Measurements from ENCODE around the gene C1GALT1.
"Not testable (repeated sequence)": the region's sequence is repeated elsewhere in the genome, so short reads cannot be mapped to it uniquely, and the experiment has no call there.

The C1GALT1 gene

DNA sequence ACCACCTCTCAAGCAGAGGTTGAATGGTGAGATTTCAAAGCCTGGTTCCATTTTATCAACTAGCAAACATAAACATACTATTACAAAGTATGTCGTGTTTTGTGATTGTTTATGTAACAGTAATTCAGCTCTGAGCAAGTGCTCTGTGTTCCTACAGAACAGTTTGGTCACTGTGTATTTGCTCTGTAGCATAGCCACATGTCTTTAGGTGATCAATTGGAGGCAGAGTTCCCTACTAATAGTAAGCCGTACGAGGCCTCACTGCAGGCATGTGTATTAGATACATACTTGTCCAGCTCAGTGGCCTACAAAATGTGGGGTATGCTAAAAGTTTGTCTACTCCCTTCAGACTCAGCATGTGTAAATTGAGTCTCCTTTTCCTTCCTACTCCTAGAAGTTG is 53.0 kb downstream of the C1GALT1 start:
- H3K4me3 ChIP-seq (ENCODE audit: control insufficient read depth, low read depth, low read length) = no peak overlapping the region
- DNase-seq (ENCODE audit: low read depth) = no peak
- TF ChIP-seq, protein P1, sequence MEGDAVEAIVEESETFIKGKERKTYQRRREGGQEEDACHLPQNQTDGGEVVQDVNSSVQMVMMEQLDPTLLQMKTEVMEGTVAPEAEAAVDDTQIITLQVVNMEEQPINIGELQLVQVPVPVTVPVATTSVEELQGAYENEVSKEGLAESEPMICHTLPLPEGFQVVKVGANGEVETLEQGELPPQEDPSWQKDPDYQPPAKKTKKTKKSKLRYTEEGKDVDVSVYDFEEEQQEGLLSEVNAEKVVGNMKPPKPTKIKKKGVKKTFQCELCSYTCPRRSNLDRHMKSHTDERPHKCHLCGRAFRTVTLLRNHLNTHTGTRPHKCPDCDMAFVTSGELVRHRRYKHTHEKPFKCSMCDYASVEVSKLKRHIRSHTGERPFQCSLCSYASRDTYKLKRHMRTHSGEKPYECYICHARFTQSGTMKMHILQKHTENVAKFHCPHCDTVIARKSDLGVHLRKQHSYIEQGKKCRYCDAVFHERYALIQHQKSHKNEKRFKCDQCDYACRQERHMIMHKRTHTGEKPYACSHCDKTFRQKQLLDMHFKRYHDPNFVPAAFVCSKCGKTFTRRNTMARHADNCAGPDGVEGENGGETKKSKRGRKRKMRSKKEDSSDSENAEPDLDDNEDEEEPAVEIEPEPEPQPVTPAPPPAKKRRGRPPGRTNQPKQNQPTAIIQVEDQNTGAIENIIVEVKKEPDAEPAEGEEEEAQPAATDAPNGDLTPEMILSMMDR (conservative IDR thresholded peaks at IDR 0.05; ENCODE audit: control insufficient read depth, insufficient read depth, low read depth, low read length) = no peak

- TF ChIP-seq, protein P1 (conservative IDR thresholded peaks at IDR 0.05; ENCODE audit: control insufficient read depth, insufficient read depth, low read depth, low read length) = no peak
- no peak for DNase-seq (ENCODE audit: low read depth)
- no peak overlapping the region for H3K4me3 ChIP-seq (ENCODE audit: control insufficient read depth, low read depth, low read length)
These were observed 53.7 kb downstream of the C1GALT1 start for GRCh38 chr7:7236041-7236440.

- H3K4me3 ChIP-seq (ENCODE audit: control insufficient read depth, low read depth, low read length) = no peak overlapping the region
- TF ChIP-seq, protein P1 (conservative IDR thresholded peaks at IDR 0.05; ENCODE audit: control insufficient read depth, insufficient read depth, low read depth, low read length) = no peak
- DNase-seq (ENCODE audit: low read depth) = no peak
These were observed 55.0 kb downstream of the C1GALT1 start for GRCh38 chr7:7237201-7237977.

DNA sequence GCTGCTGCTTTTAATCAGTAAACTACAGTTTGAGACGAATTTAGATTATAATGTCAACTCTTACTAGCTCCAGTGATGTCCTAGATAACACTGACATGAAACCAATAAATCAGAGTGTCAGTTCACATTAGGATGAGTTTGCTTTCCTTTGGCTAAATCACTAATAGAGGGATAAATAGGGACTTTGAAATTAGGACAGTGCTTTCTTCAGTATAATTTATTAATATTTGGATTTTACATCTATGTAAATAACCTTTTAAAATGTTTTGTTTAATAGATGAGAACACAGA is 55.6 kb downstream of the C1GALT1 start:
- TF ChIP-seq, protein P1 (conservative IDR thresholded peaks at IDR 0.05; ENCODE audit: control insufficient read depth, insufficient read depth, low read depth, low read length) = no peak
- H3K4me3 ChIP-seq (ENCODE audit: control insufficient read depth, low read depth, low read length) = no peak overlapping the region

DNA sequence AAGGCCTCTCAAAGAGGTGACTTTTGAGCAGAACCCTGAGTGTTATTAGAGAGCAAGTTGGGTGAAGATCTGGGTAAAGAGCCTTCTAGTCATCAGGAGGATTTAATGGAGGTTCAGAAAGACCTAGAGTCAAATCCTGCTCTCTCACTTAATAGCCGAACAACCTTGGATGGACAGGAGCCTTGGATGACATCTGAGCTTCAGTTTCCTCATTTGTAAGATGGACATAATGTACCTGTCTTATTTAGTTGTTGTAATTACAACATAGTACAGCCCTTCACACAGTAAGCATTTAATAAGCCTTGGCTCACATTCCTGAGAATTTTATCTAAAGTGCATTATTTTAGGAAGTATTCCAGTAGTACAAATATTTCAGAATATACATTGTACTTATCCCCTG is 57.0 kb downstream of the C1GALT1 start:
- TF ChIP-seq, protein P1 (conservative IDR thresholded peaks at IDR 0.05; ENCODE audit: control insufficient read depth, insufficient read depth, low read depth, low read length) = no peak

More for the DNA sequence above, 55.6 kb downstream of the C1GALT1 start:
- no peak for DNase-seq (ENCODE audit: low read depth)

DNA sequence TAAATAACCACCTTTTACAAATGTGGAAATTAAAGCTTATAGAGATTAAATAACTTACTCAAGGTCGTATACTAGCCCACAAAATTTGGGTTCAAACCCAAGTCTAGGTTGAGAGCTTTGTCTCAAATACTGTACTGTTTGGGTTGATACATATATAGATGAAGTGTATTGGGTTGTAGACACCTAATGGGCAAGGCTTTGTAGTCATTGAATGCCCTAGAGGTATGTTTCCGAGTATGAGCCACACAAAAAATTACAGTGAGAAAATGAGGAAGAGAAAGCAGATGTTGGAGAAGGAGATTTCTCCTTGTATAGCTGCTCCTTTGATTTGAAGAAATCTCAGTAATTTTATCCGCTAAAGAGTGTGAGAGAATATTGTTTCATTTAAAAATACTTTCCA is 60.6 kb downstream of the C1GALT1 start:
- no peak for DNase-seq (ENCODE audit: low read depth)
- H3K4me3 ChIP-seq (ENCODE audit: control insufficient read depth, low read depth, low read length) = no peak overlapping the region
- TF ChIP-seq, protein P1 (conservative IDR thresholded peaks at IDR 0.05; ENCODE audit: control insufficient read depth, insufficient read depth, low read depth, low read length) = no peak

More for the DNA sequence above, 57.0 kb downstream of the C1GALT1 start:
- no peak overlapping the region for H3K4me3 ChIP-seq (ENCODE audit: control insufficient read depth, low read depth, low read length)
- no peak for DNase-seq (ENCODE audit: low read depth)

DNA sequence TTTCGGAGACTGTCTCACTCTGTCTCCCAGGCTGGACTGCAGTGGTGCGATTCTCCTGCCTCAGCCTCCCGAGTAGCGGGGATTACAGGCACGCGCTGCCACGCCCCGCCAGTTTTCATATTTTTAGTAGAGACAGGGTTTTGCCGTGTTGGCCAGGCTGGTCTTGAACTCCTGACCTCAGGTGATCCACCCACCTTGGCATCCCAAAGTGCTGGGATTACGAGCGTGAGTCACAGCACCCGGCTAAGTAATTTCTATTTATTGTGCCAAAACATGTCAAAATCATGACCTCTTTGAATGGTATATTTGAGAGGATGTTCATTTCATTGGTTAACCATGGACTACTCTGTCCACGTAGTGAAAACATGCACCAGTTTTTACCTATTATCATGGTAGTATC is 62.9 kb downstream of the C1GALT1 start:
- not testable (repeated sequence) for H3K4me3 ChIP-seq (ENCODE audit: control insufficient read depth, low read depth, low read length); DNase-seq (ENCODE audit: low read depth)
